Iris pigment epithelial cell (primary cell): ENCODE data around the gene TBRG4.

ENCODE experiments used
- DNase-seq: peaks from one replicate; pipeline ENCODE4 v3.0.0-alpha.2; 2011; ENCODE audit warnings: low read depth

TBRG4 gene

GRCh38 chr7:45143616-45144015 lies 32.1 kb upstream of the TBRG4 start:
- peak; percentile 67 for DNase-seq

DNA sequence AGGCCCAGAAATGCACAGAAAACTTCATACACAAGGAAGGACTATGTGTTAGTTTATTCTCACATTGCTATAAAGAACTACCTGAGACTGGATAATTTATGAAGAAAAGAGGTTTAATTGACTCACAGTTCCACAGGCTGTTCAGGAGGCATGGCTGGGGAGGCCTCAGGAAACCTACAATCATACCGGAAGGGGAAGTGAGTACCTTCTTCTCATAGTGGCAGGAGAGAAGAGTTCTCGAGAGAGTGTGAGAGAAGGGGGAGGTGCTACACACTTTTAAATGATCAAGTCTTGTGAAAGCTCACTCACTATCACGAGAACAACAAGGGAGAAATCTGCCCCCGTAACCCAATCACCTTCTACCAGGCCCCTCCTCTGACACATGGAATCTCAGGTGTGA lies 29.3 kb upstream of the TBRG4 start:
- no peak for DNase-seq

- no peak for DNase-seq
Observed at GRCh38 chr7:45138433-45139267, 27.2 kb upstream of the TBRG4 start.

- peak; percentile 73 for DNase-seq
Observed at GRCh38 chr7:45136106-45137060, 24.9 kb upstream of the TBRG4 start.

DNA sequence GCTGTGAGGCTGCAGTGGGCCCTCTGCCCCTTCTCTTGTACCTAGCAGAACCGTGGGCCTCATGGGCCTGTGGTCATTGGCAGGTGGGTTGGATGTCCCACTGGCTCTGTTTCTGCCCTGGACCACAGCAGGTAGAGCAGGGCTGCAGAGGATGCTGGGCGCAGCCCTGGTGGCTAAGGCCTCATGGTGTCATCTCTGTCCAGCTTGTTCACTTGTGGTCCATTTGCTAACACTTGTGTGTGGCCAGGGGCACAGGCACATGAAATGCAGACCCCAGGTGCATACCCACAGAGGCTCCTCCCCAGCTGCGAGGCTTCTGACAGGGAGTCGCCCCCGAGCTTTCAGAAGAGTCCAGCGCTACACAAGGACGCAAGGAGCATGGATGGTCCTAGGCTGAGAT lies 22.4 kb upstream of the TBRG4 start:
- no peak for DNase-seq

- DNase-seq: no peak
Observed at GRCh38 chr7:45133352-45133751, 21.9 kb upstream of the TBRG4 start.

- DNase-seq: no peak
Observed at GRCh38 chr7:45132708-45133320, 21.3 kb upstream of the TBRG4 start.

- DNase-seq: no peak
Observed at GRCh38 chr7:45131891-45132290, 20.4 kb upstream of the TBRG4 start.

DNA sequence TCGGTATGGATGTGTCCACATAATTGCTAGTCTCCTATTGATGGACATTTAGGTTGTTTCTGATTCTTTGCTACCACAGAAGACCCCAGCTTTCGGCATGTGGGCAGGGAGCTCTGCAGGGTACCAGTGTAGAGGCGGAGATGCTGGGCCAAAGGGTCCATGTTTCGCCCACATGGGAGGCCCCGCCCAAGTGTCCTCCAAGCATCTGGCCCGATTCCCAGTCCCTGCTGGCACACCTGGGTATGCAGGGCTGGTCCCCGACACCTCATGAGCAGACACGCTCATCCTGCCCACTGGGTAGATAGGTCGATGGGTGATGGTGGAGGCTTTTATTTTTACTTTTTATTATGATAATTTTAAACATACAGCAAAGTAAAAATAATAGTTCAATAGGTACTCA lies 19.4 kb upstream of the TBRG4 start:
- DNase-seq: no peak

DNA sequence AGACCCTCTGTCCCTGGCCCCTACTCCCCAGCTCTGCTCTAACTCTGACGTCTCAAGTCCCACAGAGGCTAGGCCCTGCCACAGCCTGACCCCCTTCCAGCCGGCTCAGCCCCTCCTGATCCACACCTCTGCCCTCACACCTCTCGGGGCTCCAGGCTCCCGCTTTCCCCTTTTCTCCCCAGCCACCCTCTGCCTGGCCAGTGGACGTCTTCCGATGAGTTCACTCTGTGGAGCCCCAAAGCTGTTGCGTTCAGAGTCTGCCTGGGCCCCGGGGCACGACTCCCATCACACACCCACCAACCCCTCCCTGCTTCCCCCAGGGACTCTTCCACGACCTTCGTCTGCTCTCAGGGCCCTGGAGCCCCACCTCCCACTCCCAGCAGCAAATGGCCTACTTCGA lies 18.4 kb upstream of the TBRG4 start:
- no peak for DNase-seq

DNA sequence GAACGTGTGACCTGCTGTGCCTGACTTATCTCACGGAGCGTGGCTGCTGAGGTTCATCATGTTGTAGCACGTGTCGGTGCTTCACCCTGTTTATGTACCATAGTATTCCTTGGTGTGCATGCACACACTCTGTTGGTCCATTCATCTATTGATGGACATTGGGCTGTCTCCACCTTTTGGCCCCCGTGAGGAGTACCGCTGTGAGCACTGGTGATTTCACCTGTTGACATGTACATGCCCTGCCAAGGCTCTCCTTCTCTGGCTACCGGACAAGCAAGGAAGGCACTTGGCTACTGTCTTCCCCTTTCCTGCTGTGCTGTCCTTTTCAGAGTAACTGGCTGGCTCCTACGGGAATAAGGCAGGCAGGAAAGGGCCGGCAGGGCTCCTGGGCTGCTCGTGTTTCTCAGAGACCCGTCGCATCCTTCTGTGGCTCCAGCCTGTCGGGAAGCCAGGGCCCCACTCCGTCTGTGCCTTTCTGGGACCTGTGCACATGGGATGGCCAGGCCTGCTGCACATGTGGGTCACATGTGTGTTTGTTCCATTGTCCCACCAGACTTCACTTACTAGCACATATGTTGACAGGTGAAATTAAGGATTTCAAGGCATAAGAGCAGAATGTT lies 17.8 kb upstream of the TBRG4 start:
- DNase-seq: no peak

DNA sequence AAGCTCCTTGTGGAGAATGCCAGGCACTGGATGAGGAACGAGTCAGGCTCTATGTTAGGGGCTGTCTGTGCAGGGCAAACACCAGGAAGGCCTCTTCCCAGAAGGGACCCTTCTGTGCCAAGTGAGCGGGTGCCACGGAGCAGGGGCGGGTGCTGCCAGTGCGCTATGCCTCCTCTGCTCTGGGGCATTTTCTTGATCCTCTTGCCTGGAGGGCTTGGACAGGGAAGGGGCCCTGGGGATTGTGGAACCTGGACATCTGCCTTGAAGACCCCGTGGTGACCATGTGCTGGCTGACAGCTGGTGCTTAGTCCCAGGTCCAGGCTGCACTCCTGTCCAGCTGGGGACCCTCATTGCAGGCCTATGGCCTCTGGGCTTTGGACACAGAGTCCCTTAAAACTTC lies 15.4 kb upstream of the TBRG4 start:
- DNase-seq: no peak

- DNase-seq: no peak
Observed at GRCh38 chr7:45126201-45126600, 14.7 kb upstream of the TBRG4 start.

- DNase-seq: no peak
Observed at GRCh38 chr7:45125193-45125904, 13.9 kb upstream of the TBRG4 start.

GRCh38 chr7:45123913-45124710 lies 12.6 kb upstream of the TBRG4 start:
- DNase-seq: no peak

- DNase-seq: no peak
Observed at GRCh38 chr7:45122975-45123860, 11.7 kb upstream of the TBRG4 start.

DNA sequence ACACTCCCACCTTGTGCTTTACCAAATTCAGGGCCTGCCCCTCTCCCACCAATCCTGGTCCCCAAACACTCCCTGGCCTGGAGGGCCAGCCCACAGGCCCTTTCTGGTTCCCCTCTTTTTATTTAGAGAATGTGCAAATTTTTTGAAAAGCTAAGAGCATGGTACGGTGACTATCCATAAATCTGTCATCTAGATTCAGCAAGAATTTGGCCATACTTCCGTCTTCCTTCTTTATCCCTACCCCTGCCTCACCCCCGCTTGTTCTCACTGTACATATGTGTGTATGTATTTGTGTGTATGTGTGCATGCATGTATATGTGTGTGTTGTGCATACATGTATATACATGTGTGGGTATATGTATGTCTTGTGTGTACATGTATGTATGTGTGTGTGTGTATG lies 8.1 kb upstream of the TBRG4 start:
- no peak for DNase-seq

- no peak for DNase-seq
Observed at GRCh38 chr7:45118889-45119331, 7.4 kb upstream of the TBRG4 start.

- DNase-seq: no peak
Observed at GRCh38 chr7:45118292-45118691, 6.8 kb upstream of the TBRG4 start.

- no peak for DNase-seq
Observed at GRCh38 chr7:45117582-45117981, 6.1 kb upstream of the TBRG4 start.
